NT2/D1 (cell line): Measurements from ENCODE around the gene ACSL5.
"Not testable (repeated sequence)": the region's sequence is repeated elsewhere in the genome, so short reads cannot be mapped to it uniquely, and the experiment has no call there.

Experiments
- SUZ12 ChIP-seq: IDR thresholded peaks from 2 replicates; pipeline ENCODE4 v1.6.1; 2011; ENCODE audit not compliant: insufficient read length, insufficient read depth; ENCODE audit errors: extremely low read depth
- YY1 ChIP-seq: IDR thresholded peaks from 2 replicates; pipeline ENCODE4 v1.6.1; 2011; ENCODE audit not compliant: insufficient read length, insufficient read depth
- ZNF274 ChIP-seq: IDR thresholded peaks from 2 replicates; pipeline ENCODE4 v1.6.1; 2011; ENCODE audit warnings: mild to moderate bottlenecking, low read depth, low read length

DNA sequence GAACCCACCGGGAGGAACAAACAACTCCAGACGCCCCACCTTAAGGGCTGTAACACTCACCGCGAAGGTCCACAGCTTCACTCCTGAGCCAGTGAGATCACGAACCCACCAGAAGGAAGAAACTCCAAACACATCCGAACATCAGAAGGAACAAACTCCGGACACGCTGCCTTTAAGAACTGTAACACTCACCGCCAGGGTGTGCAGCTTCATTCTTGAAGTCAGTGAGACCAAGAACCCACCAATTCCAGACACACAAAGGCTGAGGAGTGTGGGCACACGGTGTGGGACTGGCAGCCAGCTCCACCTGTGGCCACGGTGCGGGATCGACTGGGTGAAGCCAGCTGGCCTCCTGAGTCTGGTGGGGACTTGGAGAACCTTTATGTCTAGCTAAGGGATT is 2.6 kb upstream of the ACSL5 start:
- not testable (repeated sequence) for TF ChIP-seq ZNF274, YY1, SUZ12
